ENCODE data around the gene DCHS2. TPM values are rescaled to one million over a fixed set of nuclear protein-coding genes. Genes with fewer than 3 reads are reported as not detected.
A peak's percentile ranks its signal among the peaks of the same experiment; 100 is the strongest.

Gene DCHS2
- total and polyA plus RNA-seq, 10 of the 15 experiments (the other 5 are each of a cell fraction or from before 2014, with no cell fraction given) = 0.01 to 0.31 (median 0.06) TPM; not detected in 3

DNA sequence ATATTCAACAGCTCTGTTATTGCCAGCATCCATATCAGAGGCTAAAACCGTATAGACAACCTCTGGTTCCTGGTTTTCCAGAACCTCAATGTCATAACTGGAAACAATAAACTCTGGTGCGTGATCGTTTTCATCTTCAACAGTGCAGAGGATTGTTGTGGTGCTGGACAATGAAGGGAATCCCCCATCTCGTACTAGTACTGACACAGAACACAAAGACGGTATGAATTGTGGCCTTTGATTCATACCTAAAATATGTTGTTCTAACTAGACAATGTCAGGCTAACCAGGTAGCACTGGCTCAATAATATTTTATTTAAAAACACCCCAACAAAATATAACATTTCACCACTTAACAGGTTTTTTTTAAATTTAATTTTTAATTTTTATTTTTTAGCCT, 186.9 kb downstream of the DCHS2 start (continued):
- TF ChIP-seq NR2C2 (IDR thresholded peaks at IDR 0.05; ENCODE audit: borderline replicate concordance, control insufficient read depth, insufficient read length, low read depth) (no peak), ATF7 (IDR thresholded peaks at IDR 0.05; ENCODE audit: low read depth) (no peak)

DNA sequence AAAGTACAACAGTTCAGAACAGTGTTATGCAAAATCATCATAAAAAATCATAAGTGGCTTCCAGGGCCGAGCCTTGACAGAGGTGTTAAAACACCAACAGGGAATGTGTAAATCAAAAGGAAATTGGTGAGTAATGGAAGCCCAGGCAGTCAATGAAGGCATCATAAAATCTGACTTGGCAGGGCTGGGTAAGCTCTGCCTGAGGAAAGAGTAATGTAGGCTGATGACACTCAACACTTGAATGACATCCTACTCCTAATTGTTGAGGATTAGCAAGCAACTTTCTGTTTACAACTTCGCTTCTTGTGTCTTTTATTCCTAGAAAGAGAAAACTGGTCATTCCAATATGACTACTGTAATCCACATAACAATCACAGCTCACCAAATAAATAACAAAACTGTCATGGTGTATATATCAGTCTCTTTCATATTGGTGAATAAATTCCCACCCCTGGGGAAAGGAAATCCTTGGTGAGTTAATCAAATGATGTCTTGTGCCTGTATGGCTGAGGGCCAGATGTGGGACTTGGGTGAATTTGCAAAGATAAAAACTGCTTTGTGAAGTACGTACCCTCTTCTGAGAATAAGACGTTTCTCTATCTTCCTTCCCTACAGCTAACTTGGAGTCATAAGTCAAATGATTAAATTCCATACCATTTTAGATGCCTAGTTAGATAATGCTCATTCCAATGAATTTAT, 196.8 kb downstream of the DCHS2 start:
- no peak overlapping the region for H3K4me3 ChIP-seq
- no peak overlapping the region for H3K9ac ChIP-seq (ENCODE audit: control insufficient read depth, insufficient read depth, low read length)
- no peak for DNase-seq (ENCODE audit: low read depth, low spot score)
- WGBS (ENCODE audit: insufficient coverage, insufficient replicate concordance, low lambda C conversion rate, missing lambda C conversion rate) = 23% methylated on average over 4 of the region's 4 CpGs
- SMC1A ChIA-PET (ENCODE audit: uncharacterized antibody, unreplicated experiment) = no interaction called here
- RAD21 ChIA-PET (ENCODE audit: unreplicated experiment) = no interaction called here
- ATAC-seq = no peak
- H3K9me3 ChIP-seq (replicated peaks; ENCODE audit: control insufficient read depth, insufficient read depth, low read length) = no peaks in the 10 kb centered on the region
- H3K4me1 ChIP-seq (ENCODE audit: control insufficient read depth, insufficient read depth, low read length) = no peaks in the 10 kb centered on the region
- H2AFZ ChIP-seq (ENCODE audit: control insufficient read depth, low read depth, low read length) = no peak overlapping the region
- no peak overlapping the region for H3K4me2 ChIP-seq (ENCODE audit: control insufficient read depth, insufficient read depth)
- no peaks in the 10 kb centered on the region for H4K20me1 ChIP-seq (ENCODE audit: control insufficient read depth, insufficient read depth)
- CTCF ChIA-PET = no interaction called here
- POLR2A ChIA-PET = no interaction called here
- H3K27ac ChIP-seq (ENCODE audit: control insufficient read depth, insufficient read depth) = no peak overlapping the region
- no TSS peak for BruUV-seq (replicated peaks)
- TF ChIP-seq ATF7 (IDR thresholded peaks at IDR 0.05; ENCODE audit: low read depth) = no peak
- TF ChIP-seq EED (IDR thresholded peaks at IDR 0.05; ENCODE audit: low read depth) = no peak
- TF ChIP-seq JUND (IDR thresholded peaks at IDR 0.05; ENCODE audit: low read depth, low read length) = no peak
- TF ChIP-seq ESRRA (IDR thresholded peaks at IDR 0.05; ENCODE audit: low read length) = no peak
- TF ChIP-seq SP1 (IDR thresholded peaks at IDR 0.05; ENCODE audit: low read depth, low read length) = no peak
- TF ChIP-seq CHD4 (IDR thresholded peaks at IDR 0.05) = no peak
- TF ChIP-seq ZSCAN29 (IDR thresholded peaks at IDR 0.05) = no peak
- TF ChIP-seq, protein P1, sequence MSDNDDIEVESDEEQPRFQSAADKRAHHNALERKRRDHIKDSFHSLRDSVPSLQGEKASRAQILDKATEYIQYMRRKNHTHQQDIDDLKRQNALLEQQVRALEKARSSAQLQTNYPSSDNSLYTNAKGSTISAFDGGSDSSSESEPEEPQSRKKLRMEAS (IDR thresholded peaks at IDR 0.05; ENCODE audit: low read depth, low read length) = no peak
- TF ChIP-seq FOS (IDR thresholded peaks at IDR 0.05; ENCODE audit: borderline replicate concordance, extremely low read depth, insufficient read length) = no peak
- no peaks in the 10 kb centered on the region for H3K36me3 ChIP-seq (ENCODE audit: control insufficient read depth in 2 of 2, insufficient read depth in 2 of 2, low read length in 1 of 2)
- FAIRE-seq = peak; percentile 41
- H3K27me3 ChIP-seq (replicated peaks in 1 of 2; ENCODE audit: control insufficient read depth in 2 of 2, insufficient read depth in 2 of 2, low read length in 1 of 2) = no peaks in the 10 kb centered on the region
- intact Hi-C loops (cut with micrococcal nuclease; ENCODE audit: unreplicated experiment) = no loop called here
- no peaks in the 10 kb centered on the region for H3K79me2 ChIP-seq (ENCODE audit: control insufficient read depth, insufficient read depth, low read length)
- in situ Hi-C loops (cut with MboI) = no loop called here

Measured in GM12878 (cell line).